Thoracic aorta (tissue), 2 donors: Measurements from ENCODE around the gene TNS3. TPM values are rescaled to one million over a fixed set of nuclear protein-coding genes. Genes with fewer than 3 reads are reported as not detected.

Source experiments
- ATAC-seq: fragments of 150-250 bp; one replicate; pipeline ENCODE4 v1.8.0; 2017; ENCODE audit warnings: low read depth; ENCODE audit not compliant: insufficient number of reproducible peaks, low FRiP score
- DNase-seq: peaks from one replicate; pipeline ENCODE4 v3.0.0-alpha.2; 2020; ENCODE audit warnings: low spot score
- H3K27ac ChIP-seq, 2 donors: fragments of 200-600 bp; sonication (generic); 1 replicate in 1 of 2; 2 replicates in 1 of 2; pipeline ENCODE4 v1.5.1; 2016; ENCODE audit warnings: mild to moderate bottlenecking in 2 of 2, moderate library complexity in 2 of 2
- H3K27me3 ChIP-seq: fragments of 200-600 bp; sonication (generic); replicated peaks from 2 replicates; pipeline ENCODE4 v1.6.0; 2016; ENCODE audit warnings: mild to moderate bottlenecking; ENCODE audit not compliant: insufficient read depth
- H3K36me3 ChIP-seq: fragments of 200-600 bp; sonication (generic); one replicate; pipeline ENCODE4 v1.5.1; 2016
- H3K4me1 ChIP-seq, 2 donors: fragments of 200-600 bp; sonication (generic); 1 replicate in 1 of 2; 2 replicates in 1 of 2; pipeline versions ENCODE4 v1.5.1 to v1.6.0; 2016; ENCODE audit warnings: low read depth in 2 of 2, mild to moderate bottlenecking in 1 of 2; ENCODE audit not compliant: control insufficient read depth in 1 of 2
- H3K4me3 ChIP-seq: fragments of 200-600 bp; sonication (generic); 2 replicates; pipeline ENCODE4 v1.5.1; 2016; ENCODE audit warnings: mild to moderate bottlenecking
- H3K9me3 ChIP-seq: fragments of 200-600 bp; sonication (generic); 2 replicates; pipeline ENCODE4 v1.5.1; 2016
- CTCF ChIP-seq: fragments of 200-600 bp; sonication (generic); IDR thresholded peaks from one replicate; pipeline ENCODE4 v1.5.1; 2019; ENCODE audit warnings: antibody characterized with exemption
- total RNA-seq, 2 donors: library from RNA; depleted of rRNA; stranded (reverse); fragments of >200 nt; gene quantifications; one replicate each; pipeline versions ENCODE4 v1.1.0 to v1.2.3, GENCODE V29; 2016

TNS3 gene
- total RNA-seq, 2 donors from 2014 or later = 138 to 151 TPM

GRCh38 chr7:47375121-47375938 is 206.6 kb downstream of the TNS3 start:
- no peaks in the 10 kb centered on the region for H3K36me3 ChIP-seq
- no peak overlapping the region for H3K4me3 ChIP-seq
- no peaks in the 10 kb centered on the region for H3K27me3 ChIP-seq
- no peak for TF ChIP-seq CTCF
- H3K9me3 ChIP-seq = no peaks in the 10 kb centered on the region
- no peak overlapping the region for H3K27ac ChIP-seq
- no peak for DNase-seq
- peaks cover 9 to 26% of the 10 kb centered on the region in 2 donors for H3K4me1 ChIP-seq
- no peak for ATAC-seq

GRCh38 chr7:47374538-47374937 is 207.4 kb downstream of the TNS3 start:
- no peak for TF ChIP-seq CTCF
- no peak overlapping the region for H3K4me3 ChIP-seq
- H3K4me1 ChIP-seq = peaks cover 2 to 18% of the 10 kb centered on the region in 2 donors
- no peaks in the 10 kb centered on the region for H3K27me3 ChIP-seq
- ATAC-seq (no peak), DNase-seq (no peak)
- H3K9me3 ChIP-seq = no peaks in the 10 kb centered on the region
- H3K36me3 ChIP-seq = no peaks in the 10 kb centered on the region
- H3K27ac ChIP-seq = no peak overlapping the region

GRCh38 chr7:47373871-47374451 is 207.9 kb downstream of the TNS3 start:
- peaks cover 5% of the 10 kb centered on the region for H3K36me3 ChIP-seq
- H3K4me3 ChIP-seq = no peak overlapping the region
- no peak for TF ChIP-seq CTCF
- H3K27me3 ChIP-seq = no peaks in the 10 kb centered on the region
- no peaks in the 10 kb centered on the region for H3K9me3 ChIP-seq
- no peak for DNase-seq
- peaks cover 0 to 15% of the 10 kb centered on the region in 2 donors for H3K4me1 ChIP-seq
- no peak for ATAC-seq
- H3K27ac ChIP-seq = no peak overlapping the region

- DNase-seq (no peak), ATAC-seq (peak; percentile 52)
- Histone ChIP-seq H3K27me3 (no peaks in the 10 kb centered on the region), H3K27ac (no peak overlapping the region), H3K9me3 (no peaks in the 10 kb centered on the region), H3K4me3 (peak overlapping the region; percentile 12), H3K4me1 (peaks cover 0 to 15% of the 10 kb centered on the region in 2 donors), H3K36me3 (peaks cover 19% of the 10 kb centered on the region)
- TF ChIP-seq CTCF = no peak
Observed at GRCh38 chr7:47371733-47372368, 210.1 kb downstream of the TNS3 start.

GRCh38 chr7:47371317-47371716 is 210.6 kb downstream of the TNS3 start:
- no peak for ATAC-seq
- no peak for DNase-seq
- no peaks in the 10 kb centered on the region for H3K27me3 ChIP-seq

More at GRCh38 chr7:47371317-47371716, 210.6 kb downstream of the TNS3 start:
- no peak overlapping the region for H3K4me3 ChIP-seq
- H3K4me1 ChIP-seq = peaks cover 0 to 15% of the 10 kb centered on the region in 2 donors
- no peak overlapping the region for H3K27ac ChIP-seq
- TF ChIP-seq CTCF = no peak
- peaks cover 19% of the 10 kb centered on the region for H3K36me3 ChIP-seq
- H3K9me3 ChIP-seq = no peaks in the 10 kb centered on the region
